ENCODE results near the gene MYBBP1A.
A peak's percentile ranks its signal among the peaks of the same experiment; 100 is the strongest.
"Not testable (repeated sequence)": the region's sequence is repeated elsewhere in the genome, so short reads cannot be mapped to it uniquely, and the experiment has no call there.

The MYBBP1A gene

GRCh38 chr17:4554997-4555799 is at the start of gene MYBBP1A:
MYBBP1A (minus strand) TSS chr17:4555384; CDS start chr17:4555324, 60 bp downstream.
- peak; percentile 100 for DNase-seq (ENCODE audit: low spot score)

GRCh38 chr17:4604736-4605135 is 49.6 kb upstream of the MYBBP1A start:
- DNase-seq (ENCODE audit: low spot score), result not testable (repeated sequence)

GRCh38 chr17:4604111-4604644 is 49.0 kb upstream of the MYBBP1A start:
- DNase-seq (ENCODE audit: low spot score), result peak; percentile 53

GRCh38 chr17:4602041-4602440 is 46.9 kb upstream of the MYBBP1A start:
- DNase-seq (ENCODE audit: low spot score), result no peak

- DNase-seq (ENCODE audit: low spot score), result no peak
Observed at GRCh38 chr17:4601326-4601725, 46.1 kb upstream of the MYBBP1A start.

- no peak for DNase-seq (ENCODE audit: low spot score)
Observed at GRCh38 chr17:4600563-4600962, 45.4 kb upstream of the MYBBP1A start.

GRCh38 chr17:4599505-4600281 is 44.5 kb upstream of the MYBBP1A start:
- DNase-seq (ENCODE audit: low spot score), result no peak

- peak; percentile 51 for DNase-seq (ENCODE audit: low spot score)
Observed at GRCh38 chr17:4598776-4599504, 43.8 kb upstream of the MYBBP1A start.

GRCh38 chr17:4597975-4598374 is 42.8 kb upstream of the MYBBP1A start:
- no peak for DNase-seq (ENCODE audit: low spot score)

GRCh38 chr17:4596636-4597380 is 41.6 kb upstream of the MYBBP1A start:
- no peak for DNase-seq (ENCODE audit: low spot score)

GRCh38 chr17:4595685-4596342 is 40.6 kb upstream of the MYBBP1A start:
- DNase-seq (ENCODE audit: low spot score), result not testable (repeated sequence)

GRCh38 chr17:4594931-4595684 is 39.9 kb upstream of the MYBBP1A start:
- no peak for DNase-seq (ENCODE audit: low spot score)

- no peak for DNase-seq (ENCODE audit: low spot score)
Observed at GRCh38 chr17:4594406-4594805, 39.2 kb upstream of the MYBBP1A start.

GRCh38 chr17:4593021-4593421 is 37.8 kb upstream of the MYBBP1A start:
- DNase-seq (ENCODE audit: low spot score), result no peak

GRCh38 chr17:4592240-4593005 is 37.2 kb upstream of the MYBBP1A start:
- no peak for DNase-seq (ENCODE audit: low spot score)

GRCh38 chr17:4591529-4591928 is 36.3 kb upstream of the MYBBP1A start:
- peak; percentile 60 for DNase-seq (ENCODE audit: low spot score)

- DNase-seq (ENCODE audit: low spot score), result no peak
Observed at GRCh38 chr17:4590981-4591453, 35.8 kb upstream of the MYBBP1A start.

GRCh38 chr17:4590042-4590441 is 34.9 kb upstream of the MYBBP1A start:
- DNase-seq (ENCODE audit: low spot score), result not testable (repeated sequence)

- DNase-seq (ENCODE audit: low spot score), result no peak
Observed at GRCh38 chr17:4588898-4589625, 33.9 kb upstream of the MYBBP1A start.
